ENCODE measurements around the gene GRK3.
"Not testable (repeated sequence)": the region's sequence is repeated elsewhere in the genome, so short reads cannot be mapped to it uniquely, and the experiment has no call there.

DNA sequence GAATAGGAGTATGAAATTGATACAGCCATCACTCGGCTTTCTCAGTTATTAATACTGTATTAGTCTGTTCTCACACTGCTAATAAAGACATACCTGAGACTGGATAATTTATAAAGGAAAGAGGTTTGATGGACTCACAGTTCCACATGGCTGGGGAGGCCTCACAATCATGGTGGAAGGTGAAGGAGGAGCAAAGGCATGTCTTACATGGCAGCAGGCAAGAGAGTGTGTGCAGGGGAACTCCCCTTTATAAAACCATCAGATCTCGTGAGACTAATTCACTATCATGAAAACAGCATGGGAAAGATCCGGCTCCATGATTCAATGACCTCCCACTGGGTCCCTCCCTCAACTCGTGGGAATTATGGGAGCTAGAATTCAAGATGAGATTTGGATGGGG is 25.2 kb downstream of the GRK3 start:
- not testable (repeated sequence) for TF ChIP-seq POLR2A (IDR thresholded peaks at IDR 0.05; ENCODE audit: low read length); GATA1 (IDR thresholded peaks at IDR 0.05; ENCODE audit: low read depth, low read length)
